LoVo (cell line): ENCODE results near the gene ATF7.
"Not testable (repeated sequence)": the region's sequence is repeated elsewhere in the genome, so short reads cannot be mapped to it uniquely, and the experiment has no call there.

Experiments
- DNase-seq: peaks from one replicate; pipeline ENCODE4 v3.0.0-alpha.2; 2016; ENCODE audit warnings: low spot score

ATF7 gene

GRCh38 chr12:53481939-53482586 lies 144.1 kb downstream of the ATF7 start:
- DNase-seq: no peak

GRCh38 chr12:53481458-53481857 lies 144.7 kb downstream of the ATF7 start:
- DNase-seq: not testable (repeated sequence)

GRCh38 chr12:53480491-53481442 lies 145.4 kb downstream of the ATF7 start:
- no peak for DNase-seq

GRCh38 chr12:53479331-53479730 lies 146.9 kb downstream of the ATF7 start:
- no peak for DNase-seq

GRCh38 chr12:53478865-53479264 lies 147.3 kb downstream of the ATF7 start:
- DNase-seq: no peak

- DNase-seq: no peak
Measured at GRCh38 chr12:53476769-53477209, 149.4 kb downstream of the ATF7 start.

GRCh38 chr12:53474819-53475218 lies 151.4 kb downstream of the ATF7 start:
- no peak for DNase-seq

- DNase-seq: no peak
Measured at GRCh38 chr12:53474077-53474476, 152.1 kb downstream of the ATF7 start.

- no peak for DNase-seq
Measured at GRCh38 chr12:53472056-53472582, 154.1 kb downstream of the ATF7 start.

- DNase-seq: no peak
Measured at GRCh38 chr12:53468282-53468681, 157.9 kb downstream of the ATF7 start.

- no peak for DNase-seq
Measured at GRCh38 chr12:53467880-53468279, 158.3 kb downstream of the ATF7 start.

GRCh38 chr12:53467082-53467481 lies 159.1 kb downstream of the ATF7 start:
- no peak for DNase-seq

GRCh38 chr12:53466640-53467039 lies 159.5 kb downstream of the ATF7 start:
- no peak for DNase-seq

GRCh38 chr12:53465679-53466078 lies 160.5 kb downstream of the ATF7 start:
- DNase-seq: no peak

- no peak for DNase-seq
Measured at GRCh38 chr12:53464685-53465418, 161.3 kb downstream of the ATF7 start.

GRCh38 chr12:53463802-53464560 lies 162.2 kb downstream of the ATF7 start:
- DNase-seq: no peak

GRCh38 chr12:53462935-53463334 lies 163.2 kb downstream of the ATF7 start:
- DNase-seq: no peak

- DNase-seq: no peak
Measured at GRCh38 chr12:53461591-53461990, 164.6 kb downstream of the ATF7 start.

- DNase-seq: no peak
Measured at GRCh38 chr12:53461059-53461458, 165.1 kb downstream of the ATF7 start.

- DNase-seq: no peak
Measured at GRCh38 chr12:53459097-53459496, 167.1 kb downstream of the ATF7 start.
